ENCODE data around the gene ARF1. TPM values are rescaled to one million over a fixed set of nuclear protein-coding genes. Genes with fewer than 3 reads are reported as not detected.
A peak's percentile ranks its signal among the peaks of the same experiment; 100 is the strongest.

The ARF1 gene
- polyA plus RNA-seq, 3 donors, result 580 to 789 (median 603) TPM

- peak overlapping the region; percentile 100 for H3K9ac ChIP-seq (ENCODE audit: insufficient read depth, low read length, poor library complexity, severe bottlenecking)
- peak overlapping the region; percentile 86 for H3K4me2 ChIP-seq (replicated peaks; ENCODE audit: extremely low read depth, low read length, poor library complexity, severe bottlenecking)
- H3K36me3 Mint-ChIP-seq, result peaks cover 21 to 25% of the 10 kb centered on the region in 2 donors
- DNase-seq, result peak; percentile 82 to 94 (median 93)
- H3K9me3 Mint-ChIP-seq, result peaks cover 0 to 2% (median 0%) of the 10 kb centered on the region in 7 donors
- H2AFZ ChIP-seq (ENCODE audit: insufficient read depth, low read depth, low read length, poor library complexity, severe bottlenecking), result no peak overlapping the region
- peaks cover 66% of the 10 kb centered on the region for H4K20me1 ChIP-seq (ENCODE audit: insufficient read depth, low read length)
- H3K27me3 ChIP-seq (ENCODE audit: control insufficient read depth in 2 of 2, insufficient read depth in 2 of 2, low read length in 2 of 2), result no peaks in the 10 kb centered on the region
- peak overlapping the region; percentile 94 to 96 for H3K27ac ChIP-seq (ENCODE audit: low read depth in 1 of 2, low read length in 2 of 2)
- H3K27me3 Mint-ChIP-seq (ENCODE audit: low read depth in 3 of 3), result peaks cover 0 to 4% (median 2%) of the 10 kb centered on the region in 3 donors
- peak overlapping the region; percentile 69 to 93 (median 90) for H3K4me3 ChIP-seq (replicated peaks in 1 of 3; ENCODE audit: low read depth in 2 of 3, low read length in 3 of 3)
- intact Hi-C loops (cut with micrococcal nuclease), result loop anchor here in 1 of 2 donors (2.0 kb wide), 1 partner anchor 82 kb away; no protein-coding TSS in a partner anchor
- no peaks in the 10 kb centered on the region for H3K9me3 ChIP-seq (replicated peaks in 1 of 2; ENCODE audit: control insufficient read depth in 1 of 2, insufficient read depth in 1 of 2, low read length in 2 of 2)
- peaks cover 98% of the 10 kb centered on the region for H3K79me2 ChIP-seq (ENCODE audit: insufficient read depth, low read length)
- TF ChIP-seq CTCF (IDR thresholded peaks at IDR 0.05), result no peak
- H3K36me3 ChIP-seq (replicated peaks in 1 of 2; ENCODE audit: control insufficient read depth in 1 of 2, insufficient read depth in 2 of 2, low read length in 2 of 2), result no peaks in the 10 kb centered on the region
- WGBS (ENCODE audit: insufficient coverage), result 15% methylated on average over 2 of the region's 3 CpGs
- H3K4me3 Mint-ChIP-seq, result peak overlapping the region; percentile 96 to 97
- H3K4me1 ChIP-seq (ENCODE audit: control insufficient read depth in 1 of 2, insufficient read depth in 2 of 2, low read length in 2 of 2), result peaks cover 68 to 70% of the 10 kb centered on the region in 2 donors
- peaks cover 63% of the 10 kb centered on the region for H3K4me1 Mint-ChIP-seq
- peak overlapping the region; percentile 96 to 99 (median 98) for H3K27ac Mint-ChIP-seq
Observed at GRCh38 chr1:228084325-228084724, 1.8 kb downstream of the ARF1 start.

- H2AFZ ChIP-seq (ENCODE audit: insufficient read depth, low read depth, low read length, poor library complexity, severe bottlenecking), result no peak overlapping the region
- Mint-ChIP-seq H3K36me3 (peaks cover 21 to 26% of the 10 kb centered on the region in 2 donors), H3K4me3 (peak overlapping the region; percentile 96 to 97), H3K27me3 (ENCODE audit: low read depth in 3 of 3) (peaks cover 0 to 5% (median 1%) of the 10 kb centered on the region in 3 donors), H3K27ac (peak overlapping the region; percentile 96 to 99 (median 98)), H3K9me3 (peaks cover 0 to 2% (median 0%) of the 10 kb centered on the region in 7 donors), H3K4me1 (peaks cover 67% of the 10 kb centered on the region)
- no peak for DNase-seq
- 82% methylated on average over 3 of the region's 5 CpGs for WGBS (ENCODE audit: insufficient coverage)
- TF ChIP-seq CTCF (IDR thresholded peaks at IDR 0.05), result no peak
- H3K4me1 ChIP-seq (ENCODE audit: control insufficient read depth in 1 of 2, insufficient read depth in 2 of 2, low read length in 2 of 2), result peaks cover 72 to 74% of the 10 kb centered on the region in 2 donors
- H3K36me3 ChIP-seq (replicated peaks in 1 of 2; ENCODE audit: control insufficient read depth in 1 of 2, insufficient read depth in 2 of 2, low read length in 2 of 2), result no peaks in the 10 kb centered on the region
- peak overlapping the region; percentile 4 for H3K9ac ChIP-seq (ENCODE audit: insufficient read depth, low read length, poor library complexity, severe bottlenecking)
- H3K27me3 ChIP-seq (ENCODE audit: control insufficient read depth in 2 of 2, insufficient read depth in 2 of 2, low read length in 2 of 2), result no peaks in the 10 kb centered on the region
- intact Hi-C loops (cut with micrococcal nuclease), result loop anchor here in 1 of 2 donors (2.0 kb wide), 1 partner anchor 82 kb away; no protein-coding TSS in a partner anchor
- H3K79me2 ChIP-seq (ENCODE audit: insufficient read depth, low read length), result peaks cover 98% of the 10 kb centered on the region
- H3K9me3 ChIP-seq (replicated peaks in 1 of 2; ENCODE audit: control insufficient read depth in 1 of 2, insufficient read depth in 1 of 2, low read length in 2 of 2), result no peaks in the 10 kb centered on the region
- H3K27ac ChIP-seq (ENCODE audit: low read depth in 1 of 2, low read length in 2 of 2), result peak overlapping the region; percentile 67 to 94
- H3K4me2 ChIP-seq (replicated peaks; ENCODE audit: extremely low read depth, low read length, poor library complexity, severe bottlenecking), result peak overlapping the region; percentile 86
- H3K4me3 ChIP-seq (replicated peaks in 1 of 3; ENCODE audit: low read depth in 2 of 3, low read length in 3 of 3), result peak overlapping the region; percentile 0 to 93 (median 69)
- H4K20me1 ChIP-seq (ENCODE audit: insufficient read depth, low read length), result peaks cover 69% of the 10 kb centered on the region
Observed at GRCh38 chr1:228084797-228085196, 2.3 kb downstream of the ARF1 start.

All from CD14-positive monocyte (primary cell).